HEK293 (cell line): Measurements from ENCODE around the gene CYP27A1.

Source experiments
- GLIS1 ChIP-seq: fragments of 450-650 bp; formaldehyde crosslinking; IDR thresholded peaks from 2 replicates; pipeline ENCODE4 v1.5.1; 2016; ENCODE audit warnings: missing biosample characterization, missing genetic modification characterization
- ZBTB7A ChIP-seq: fragments of 450-650 bp; formaldehyde crosslinking; IDR thresholded peaks from 2 replicates; pipeline ENCODE4 v1.5.1; 2016; ENCODE audit warnings: low read depth, missing biosample characterization, missing genetic modification characterization
- ZNF274 ChIP-seq, 2 experiments: fragments of 200-500 bp in 1 of 2; fragments of 450-650 bp in 1 of 2; sonication (Bioruptor generic) in 1 of 2; formaldehyde crosslinking in 1 of 2; IDR thresholded peaks; 2 replicates each; pipeline versions ENCODE4 v1.5.1 to v1.6.1; 2014 to 2016; ENCODE audit warnings: borderline replicate concordance in 1 of 2, inconsistent platforms in 1 of 2, low read length in 1 of 2, missing biosample characterization in 1 of 2, missing genetic modification characterization in 1 of 2
- ZNF555 ChIP-seq: fragments of 450-650 bp; formaldehyde crosslinking; conservative IDR thresholded peaks from 2 replicates; pipeline ENCODE4 v1.5.1; 2017; ENCODE audit warnings: missing biosample characterization, mild to moderate bottlenecking, missing genetic modification characterization, inconsistent platforms
- ZNF558 ChIP-seq: fragments of 450-650 bp; formaldehyde crosslinking; IDR thresholded peaks from 2 replicates; pipeline ENCODE4 v1.5.1; 2016; ENCODE audit warnings: missing biosample characterization, missing genetic modification characterization
- ZNF610 ChIP-seq: fragments of 450-650 bp; formaldehyde crosslinking; IDR thresholded peaks from 2 replicates; pipeline ENCODE4 v1.5.1; 2016; ENCODE audit warnings: missing biosample characterization, missing genetic modification characterization, borderline replicate concordance
- ZNF792 ChIP-seq: fragments of 450-650 bp; formaldehyde crosslinking; IDR thresholded peaks from 2 replicates; pipeline ENCODE4 v1.5.1; 2016; ENCODE audit warnings: missing biosample characterization, missing genetic modification characterization
- TF ChIP-seq, protein P1 (sequence below): fragments of 450-650 bp; formaldehyde crosslinking; IDR thresholded peaks from 2 replicates; pipeline ENCODE4 v1.5.1; 2016; ENCODE audit warnings: missing biosample characterization, missing genetic modification characterization
- TF ChIP-seq, protein P2 (sequence below): fragments of 450-650 bp; formaldehyde crosslinking; IDR thresholded peaks from 2 replicates; pipeline ENCODE4 v1.5.1; 2016; ENCODE audit warnings: missing biosample characterization, missing genetic modification characterization, borderline replicate concordance
- TF ChIP-seq, protein P3 (sequence below): fragments of 450-650 bp; formaldehyde crosslinking; IDR thresholded peaks from 2 replicates; pipeline ENCODE4 v1.5.1; 2016; ENCODE audit warnings: missing biosample characterization, missing genetic modification characterization, low read depth
- TF ChIP-seq, protein P4 (sequence below): fragments of 450-650 bp; formaldehyde crosslinking; IDR thresholded peaks from 2 replicates; pipeline ENCODE4 v1.5.1; 2016; ENCODE audit warnings: missing biosample characterization, missing genetic modification characterization

DNA sequence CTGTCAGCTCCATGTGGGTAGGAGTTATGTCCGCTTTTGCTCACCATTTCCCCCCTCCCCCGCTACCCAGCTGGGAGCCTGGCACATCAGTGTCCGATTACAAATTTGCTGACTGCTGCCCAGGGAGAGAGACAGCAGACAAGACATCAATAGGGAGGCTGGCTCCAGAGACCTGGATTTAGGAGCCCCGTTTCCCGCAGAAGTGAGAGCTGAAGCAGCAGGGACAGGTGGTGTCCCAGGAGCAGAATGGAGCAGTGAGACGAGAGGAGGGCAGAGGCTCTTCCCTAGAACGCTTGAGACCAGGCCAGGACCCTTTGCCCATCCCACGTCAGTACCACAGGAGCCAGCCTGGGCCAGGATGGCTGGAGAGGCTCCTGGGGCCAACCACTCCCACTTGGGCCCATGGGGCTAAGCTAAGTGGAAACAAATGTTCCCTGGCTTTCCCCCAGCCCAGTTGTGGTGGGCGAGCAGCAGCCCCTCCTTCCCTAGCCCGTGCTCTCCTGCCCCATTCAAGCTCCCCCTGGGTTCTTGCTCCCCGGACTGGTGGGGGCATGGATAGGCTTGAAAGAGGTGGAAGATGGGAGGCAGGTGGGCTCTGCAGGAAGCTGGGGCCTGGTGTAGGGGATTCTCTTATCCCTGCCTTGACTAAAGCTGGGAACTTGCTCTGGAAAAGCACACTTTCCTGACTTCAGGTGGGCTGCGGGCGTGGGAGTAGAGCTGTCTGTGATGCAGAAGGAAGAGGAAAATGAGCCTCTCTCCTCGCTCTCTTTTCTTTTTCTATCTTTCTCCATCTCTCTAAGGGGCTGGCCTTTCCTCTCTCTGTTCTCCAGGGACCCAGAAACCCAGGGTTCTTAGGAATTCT lies 73.6 kb downstream of the CYP27A1 start:
- TF ChIP-seq ZNF558 (tag by site-specific recombination) (no peak), ZNF792 (tag by site-specific recombination) (no peak), GLIS1 (tag by site-specific recombination) (no peak), ZNF555 (tag by site-specific recombination) (no peak), ZNF610 (tag by site-specific recombination) (no peak), ZNF274 (IDR thresholded peaks at IDR 0.05; ENCODE audit: low read length) (no peak), ZNF274 (tag by site-specific recombination; IDR thresholded peaks at IDR 0.05; ENCODE audit: borderline replicate concordance) (no peak), ZBTB7A (tag by site-specific recombination) (no peak)
- TF ChIP-seq, protein P1, sequence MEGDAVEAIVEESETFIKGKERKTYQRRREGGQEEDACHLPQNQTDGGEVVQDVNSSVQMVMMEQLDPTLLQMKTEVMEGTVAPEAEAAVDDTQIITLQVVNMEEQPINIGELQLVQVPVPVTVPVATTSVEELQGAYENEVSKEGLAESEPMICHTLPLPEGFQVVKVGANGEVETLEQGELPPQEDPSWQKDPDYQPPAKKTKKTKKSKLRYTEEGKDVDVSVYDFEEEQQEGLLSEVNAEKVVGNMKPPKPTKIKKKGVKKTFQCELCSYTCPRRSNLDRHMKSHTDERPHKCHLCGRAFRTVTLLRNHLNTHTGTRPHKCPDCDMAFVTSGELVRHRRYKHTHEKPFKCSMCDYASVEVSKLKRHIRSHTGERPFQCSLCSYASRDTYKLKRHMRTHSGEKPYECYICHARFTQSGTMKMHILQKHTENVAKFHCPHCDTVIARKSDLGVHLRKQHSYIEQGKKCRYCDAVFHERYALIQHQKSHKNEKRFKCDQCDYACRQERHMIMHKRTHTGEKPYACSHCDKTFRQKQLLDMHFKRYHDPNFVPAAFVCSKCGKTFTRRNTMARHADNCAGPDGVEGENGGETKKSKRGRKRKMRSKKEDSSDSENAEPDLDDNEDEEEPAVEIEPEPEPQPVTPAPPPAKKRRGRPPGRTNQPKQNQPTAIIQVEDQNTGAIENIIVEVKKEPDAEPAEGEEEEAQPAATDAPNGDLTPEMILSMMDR (tag by site-specific recombination), result no peak
- TF ChIP-seq, protein P2, sequence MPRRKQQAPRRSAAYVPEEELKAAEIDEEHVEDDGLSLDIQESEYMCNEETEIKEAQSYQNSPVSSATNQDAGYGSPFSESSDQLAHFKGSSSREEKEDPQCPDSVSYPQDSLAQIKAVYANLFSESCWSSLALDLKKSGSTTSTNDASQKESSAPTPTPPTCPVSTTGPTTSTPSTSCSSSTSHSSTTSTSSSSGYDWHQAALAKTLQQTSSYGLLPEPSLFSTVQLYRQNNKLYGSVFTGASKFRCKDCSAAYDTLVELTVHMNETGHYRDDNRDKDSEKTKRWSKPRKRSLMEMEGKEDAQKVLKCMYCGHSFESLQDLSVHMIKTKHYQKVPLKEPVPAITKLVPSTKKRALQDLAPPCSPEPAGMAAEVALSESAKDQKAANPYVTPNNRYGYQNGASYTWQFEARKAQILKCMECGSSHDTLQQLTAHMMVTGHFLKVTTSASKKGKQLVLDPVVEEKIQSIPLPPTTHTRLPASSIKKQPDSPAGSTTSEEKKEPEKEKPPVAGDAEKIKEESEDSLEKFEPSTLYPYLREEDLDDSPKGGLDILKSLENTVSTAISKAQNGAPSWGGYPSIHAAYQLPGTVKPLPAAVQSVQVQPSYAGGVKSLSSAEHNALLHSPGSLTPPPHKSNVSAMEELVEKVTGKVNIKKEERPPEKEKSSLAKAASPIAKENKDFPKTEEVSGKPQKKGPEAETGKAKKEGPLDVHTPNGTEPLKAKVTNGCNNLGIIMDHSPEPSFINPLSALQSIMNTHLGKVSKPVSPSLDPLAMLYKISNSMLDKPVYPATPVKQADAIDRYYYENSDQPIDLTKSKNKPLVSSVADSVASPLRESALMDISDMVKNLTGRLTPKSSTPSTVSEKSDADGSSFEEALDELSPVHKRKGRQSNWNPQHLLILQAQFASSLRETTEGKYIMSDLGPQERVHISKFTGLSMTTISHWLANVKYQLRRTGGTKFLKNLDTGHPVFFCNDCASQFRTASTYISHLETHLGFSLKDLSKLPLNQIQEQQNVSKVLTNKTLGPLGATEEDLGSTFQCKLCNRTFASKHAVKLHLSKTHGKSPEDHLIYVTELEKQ (tag by site-specific recombination), result no peak
- TF ChIP-seq, protein P3, sequence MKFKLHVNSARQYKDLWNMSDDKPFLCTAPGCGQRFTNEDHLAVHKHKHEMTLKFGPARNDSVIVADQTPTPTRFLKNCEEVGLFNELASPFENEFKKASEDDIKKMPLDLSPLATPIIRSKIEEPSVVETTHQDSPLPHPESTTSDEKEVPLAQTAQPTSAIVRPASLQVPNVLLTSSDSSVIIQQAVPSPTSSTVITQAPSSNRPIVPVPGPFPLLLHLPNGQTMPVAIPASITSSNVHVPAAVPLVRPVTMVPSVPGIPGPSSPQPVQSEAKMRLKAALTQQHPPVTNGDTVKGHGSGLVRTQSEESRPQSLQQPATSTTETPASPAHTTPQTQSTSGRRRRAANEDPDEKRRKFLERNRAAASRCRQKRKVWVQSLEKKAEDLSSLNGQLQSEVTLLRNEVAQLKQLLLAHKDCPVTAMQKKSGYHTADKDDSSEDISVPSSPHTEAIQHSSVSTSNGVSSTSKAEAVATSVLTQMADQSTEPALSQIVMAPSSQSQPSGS, result no peak
- TF ChIP-seq, protein P4, sequence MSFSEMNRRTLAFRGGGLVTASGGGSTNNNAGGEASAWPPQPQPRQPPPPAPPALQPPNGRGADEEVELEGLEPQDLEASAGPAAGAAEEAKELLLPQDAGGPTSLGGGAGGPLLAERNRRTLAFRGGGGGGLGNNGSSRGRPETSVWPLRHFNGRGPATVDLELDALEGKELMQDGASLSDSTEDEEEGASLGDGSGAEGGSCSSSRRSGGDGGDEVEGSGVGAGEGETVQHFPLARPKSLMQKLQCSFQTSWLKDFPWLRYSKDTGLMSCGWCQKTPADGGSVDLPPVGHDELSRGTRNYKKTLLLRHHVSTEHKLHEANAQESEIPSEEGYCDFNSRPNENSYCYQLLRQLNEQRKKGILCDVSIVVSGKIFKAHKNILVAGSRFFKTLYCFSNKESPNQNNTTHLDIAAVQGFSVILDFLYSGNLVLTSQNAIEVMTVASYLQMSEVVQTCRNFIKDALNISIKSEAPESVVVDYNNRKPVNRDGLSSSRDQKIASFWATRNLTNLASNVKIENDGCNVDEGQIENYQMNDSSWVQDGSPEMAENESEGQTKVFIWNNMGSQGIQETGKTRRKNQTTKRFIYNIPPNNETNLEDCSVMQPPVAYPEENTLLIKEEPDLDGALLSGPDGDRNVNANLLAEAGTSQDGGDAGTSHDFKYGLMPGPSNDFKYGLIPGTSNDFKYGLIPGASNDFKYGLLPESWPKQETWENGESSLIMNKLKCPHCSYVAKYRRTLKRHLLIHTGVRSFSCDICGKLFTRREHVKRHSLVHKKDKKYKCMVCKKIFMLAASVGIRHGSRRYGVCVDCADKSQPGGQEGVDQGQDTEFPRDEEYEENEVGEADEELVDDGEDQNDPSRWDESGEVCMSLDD (tag by site-specific recombination), result no peak
